DOHH2 (cell line): Measurements from ENCODE around the gene FAAP20.

Source experiments
- H3F3A ChIP-seq: fragments of 200-600 bp; sonication (generic), shearing (Covaris generic); 2 replicates; pipeline ENCODE4 v1.6.0; 2016; ENCODE audit warnings: antibody characterized with exemption, mild to moderate bottlenecking; ENCODE audit not compliant: control insufficient read depth, insufficient read depth
- H3K27ac ChIP-seq: fragments of 200-600 bp; sonication (generic); 2 replicates; pipeline ENCODE4 v1.5.1; 2014; ENCODE audit warnings: low read depth, mild to moderate bottlenecking, low read length, moderate library complexity
- H3K27me3 ChIP-seq: fragments of 200-600 bp; sonication (generic); 2 replicates; pipeline ENCODE4 v1.6.1; 2014; ENCODE audit warnings: mild to moderate bottlenecking, low read length, mixed read lengths; ENCODE audit not compliant: control insufficient read depth
- H3K36me3 ChIP-seq: fragments of 200-600 bp; sonication (generic); 2 replicates; pipeline ENCODE4 v1.6.1; 2014; ENCODE audit warnings: mild to moderate bottlenecking, low read length, moderate library complexity, mixed read lengths; ENCODE audit not compliant: control insufficient read depth
- H3K4me1 ChIP-seq: fragments of 200-600 bp; sonication (generic); 2 replicates; pipeline ENCODE4 v1.6.1; 2014; ENCODE audit warnings: mild to moderate bottlenecking, low read length, mixed read lengths; ENCODE audit not compliant: control insufficient read depth
- H3K4me2 ChIP-seq: fragments of 200-600 bp; sonication (generic); 2 replicates; pipeline ENCODE4 v1.6.0; 2014; ENCODE audit warnings: mild to moderate bottlenecking, low read length, moderate library complexity
- H3K4me3 ChIP-seq: fragments of 200-600 bp; sonication (generic); 2 replicates; pipeline ENCODE4 v1.5.1; 2014; ENCODE audit warnings: mild to moderate bottlenecking, low read length, mixed read lengths
- H3K79me2 ChIP-seq: fragments of 200-600 bp; sonication (generic); 2 replicates; pipeline ENCODE4 v1.6.1; 2014; ENCODE audit warnings: mild to moderate bottlenecking, low read length, mixed read lengths; ENCODE audit not compliant: control insufficient read depth
- H3K9me2 ChIP-seq: fragments of 200-600 bp; sonication (generic); replicated peaks from 2 replicates; pipeline ENCODE4 v1.6.1; 2014; ENCODE audit warnings: mild to moderate bottlenecking, low read length, mixed read lengths; ENCODE audit not compliant: control insufficient read depth
- H3K9me3 ChIP-seq: fragments of 200-600 bp; sonication (generic); 2 replicates; pipeline ENCODE4 v1.6.1; 2014; ENCODE audit warnings: antibody characterized with exemption, low read length, mixed read lengths; ENCODE audit not compliant: control insufficient read depth, insufficient read depth
- H4K20me1 ChIP-seq: fragments of 200-600 bp; sonication (generic); 2 replicates; pipeline ENCODE4 v1.6.0; 2014; ENCODE audit warnings: low read depth, mild to moderate bottlenecking, antibody characterized with exemption, low read length, moderate library complexity; ENCODE audit not compliant: control insufficient read depth, insufficient read depth
- CTCF ChIP-seq: fragments of 200-600 bp; sonication (generic); IDR thresholded peaks from one replicate; pipeline ENCODE4 v1.5.1; 2014; ENCODE audit warnings: antibody characterized with exemption, mild to moderate bottlenecking, low read depth, low read length; ENCODE audit not compliant: poor library complexity, severe bottlenecking
- EZH2phosphoT487 ChIP-seq: fragments of 200-600 bp; sonication (generic); IDR thresholded peaks from 2 replicates; pipeline ENCODE4 v1.6.1; 2017; ENCODE audit warnings: borderline replicate concordance, mild to moderate bottlenecking, antibody characterized with exemption, low read length, moderate library complexity, mixed read lengths

FAAP20 gene

GRCh38 chr1:2181271-2181670 lies 13.3 kb downstream of the FAAP20 start:
- H3K27me3 ChIP-seq, result no peaks in the 10 kb centered on the region
- H3K9me2 ChIP-seq, result no peaks in the 10 kb centered on the region
- H3K9me3 ChIP-seq, result no peaks in the 10 kb centered on the region
- no peak overlapping the region for H3K4me3 ChIP-seq
- H3K36me3 ChIP-seq, result no peaks in the 10 kb centered on the region
- no peaks in the 10 kb centered on the region for H3K4me1 ChIP-seq
- H3K27ac ChIP-seq, result no peak overlapping the region
- H4K20me1 ChIP-seq, result no peaks in the 10 kb centered on the region
- no peak for TF ChIP-seq EZH2phosphoT487
- TF ChIP-seq CTCF, result no peak
- H3F3A ChIP-seq, result no peaks in the 10 kb centered on the region
- H3K4me2 ChIP-seq, result no peak overlapping the region
- H3K79me2 ChIP-seq, result no peaks in the 10 kb centered on the region

DNA sequence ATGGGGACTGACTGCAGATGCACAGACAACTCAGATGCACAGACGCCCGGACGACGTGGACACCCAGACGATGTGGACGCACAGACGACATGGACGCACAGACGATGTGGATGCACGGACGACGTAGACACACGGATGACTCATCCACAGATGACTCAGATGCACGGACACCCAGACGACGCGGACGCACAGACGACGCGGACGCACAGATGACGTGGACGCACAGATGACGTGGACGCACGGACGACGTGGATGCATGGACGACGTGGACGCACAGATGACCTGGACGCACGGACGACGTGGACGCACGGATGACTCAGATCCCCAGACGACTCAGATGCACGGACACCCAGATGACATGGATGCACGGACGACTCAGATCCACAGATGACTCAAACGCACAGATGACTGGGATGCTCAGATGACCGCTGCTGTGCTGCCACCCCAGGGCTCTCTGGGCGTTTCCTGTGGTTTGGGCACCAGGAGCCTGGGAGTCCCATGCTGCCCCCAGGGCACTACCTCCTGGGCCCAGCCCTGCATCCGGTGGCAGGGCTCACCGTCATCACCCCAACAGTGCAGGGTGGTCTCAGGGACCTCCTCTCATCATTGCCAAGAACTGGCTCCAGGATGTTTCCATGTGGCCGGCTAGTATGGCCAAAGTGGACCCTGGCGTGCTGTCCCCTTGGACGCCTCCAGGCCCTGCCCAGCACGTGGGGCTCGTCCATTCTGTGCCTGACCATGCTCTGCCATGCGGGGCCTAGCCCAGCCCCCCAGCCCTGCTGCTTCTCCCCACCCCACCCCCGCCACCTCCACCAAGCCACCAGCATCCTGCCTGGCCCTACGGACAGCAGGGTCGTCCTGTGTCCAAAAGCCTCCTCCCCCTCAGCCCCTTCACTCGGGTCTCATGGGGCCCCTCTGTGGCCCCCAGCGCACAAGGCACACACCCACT lies 14.0 kb downstream of the FAAP20 start:
- Histone ChIP-seq H4K20me1 (no peaks in the 10 kb centered on the region), H3K36me3 (no peaks in the 10 kb centered on the region)

DNA sequence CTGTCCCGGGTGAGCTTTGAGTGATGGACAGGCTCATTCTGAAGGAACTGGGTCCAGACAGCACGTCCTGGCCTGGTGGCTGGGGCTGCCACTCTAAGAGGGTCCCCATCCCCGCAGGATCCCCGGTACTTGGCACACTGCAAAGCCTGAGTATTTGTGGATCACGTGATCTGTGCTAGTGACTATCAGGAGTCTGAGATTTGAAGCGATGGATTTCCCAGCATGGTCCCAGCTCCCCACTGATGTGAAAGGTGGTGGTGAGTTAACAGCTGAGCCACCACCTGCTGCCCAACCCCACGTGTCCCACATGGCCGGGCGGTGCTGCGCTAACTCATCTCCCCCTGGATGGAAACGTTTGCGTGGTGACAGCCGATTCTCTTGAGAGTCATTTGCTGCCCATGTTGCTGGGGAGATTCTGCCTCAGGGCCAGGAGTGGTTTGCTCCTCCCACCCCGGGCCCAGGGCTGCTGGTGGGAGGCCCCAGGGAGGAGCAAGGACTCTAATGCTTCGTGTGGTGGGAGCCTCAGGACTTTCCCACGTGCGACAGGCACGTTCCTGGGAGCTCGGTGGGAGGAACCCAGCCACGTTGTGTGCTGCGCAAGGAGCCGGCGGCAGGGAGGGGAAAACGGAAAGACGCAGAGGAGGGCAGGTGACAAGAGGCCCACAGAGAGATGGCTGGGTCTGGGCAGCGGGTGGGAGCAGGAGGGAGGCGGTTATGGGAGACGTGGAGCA lies 15.1 kb downstream of the FAAP20 start:
- Histone ChIP-seq H3K4me3 (no peak overlapping the region), H3K4me1 (no peaks in the 10 kb centered on the region), H3F3A (no peaks in the 10 kb centered on the region), H3K9me2 (no peaks in the 10 kb centered on the region), H3K27ac (no peak overlapping the region), H3K79me2 (no peaks in the 10 kb centered on the region), H3K4me2 (no peak overlapping the region), H3K36me3 (no peaks in the 10 kb centered on the region), H4K20me1 (no peaks in the 10 kb centered on the region), H3K27me3 (no peaks in the 10 kb centered on the region), H3K9me3 (no peaks in the 10 kb centered on the region)
- TF ChIP-seq EZH2phosphoT487, result no peak
- TF ChIP-seq CTCF, result no peak

More for the DNA sequence above, 14.0 kb downstream of the FAAP20 start:
- Histone ChIP-seq H3K27ac (no peak overlapping the region), H3K9me2 (no peaks in the 10 kb centered on the region), H3K79me2 (no peaks in the 10 kb centered on the region), H3K9me3 (no peaks in the 10 kb centered on the region), H3K4me2 (no peak overlapping the region), H3K4me1 (no peaks in the 10 kb centered on the region), H3F3A (no peaks in the 10 kb centered on the region), H3K27me3 (no peaks in the 10 kb centered on the region), H3K4me3 (no peak overlapping the region)
- TF ChIP-seq EZH2phosphoT487 (no peak), CTCF (no peak)
